T-helper 1 cell treated with Interleukin-12 subunit alpha and Interleukin-12 subunit beta and Interleukin-4 antibody, amounts not matched to agents 30 μg/mL and 1 μg/mL, for 36 hours (primary cell): ENCODE results near the gene FZD8.

Experiments
- H3K27ac Mint-ChIP-seq: one replicate; pipeline ENCODE4 v1.8.0; 2021; ENCODE audit warnings: mild to moderate bottlenecking, mixed read lengths
- H3K27me3 Mint-ChIP-seq: one replicate; pipeline ENCODE4 v1.8.0; 2021; ENCODE audit warnings: low read depth, mixed read lengths
- H3K36me3 Mint-ChIP-seq: one replicate; pipeline ENCODE4 v1.8.0; 2021; ENCODE audit warnings: low read depth, mixed read lengths
- H3K4me1 Mint-ChIP-seq: one replicate; pipeline ENCODE4 v1.8.0; 2021; ENCODE audit warnings: low read depth, mixed read lengths
- H3K4me3 Mint-ChIP-seq: one replicate; pipeline ENCODE4 v1.8.0; 2021; ENCODE audit warnings: mild to moderate bottlenecking, moderate library complexity, mixed read lengths
- H3K9me3 Mint-ChIP-seq: one replicate; pipeline ENCODE4 v1.8.0; 2021; ENCODE audit warnings: mixed read lengths

Gene FZD8

GRCh38 chr10:35600193-35600592 lies 41.9 kb downstream of the FZD8 start:
- peaks cover 24% of the 10 kb centered on the region for H3K27me3 Mint-ChIP-seq
- H3K4me1 Mint-ChIP-seq: no peaks in the 10 kb centered on the region
- H3K4me3 Mint-ChIP-seq: no peak overlapping the region
- no peak overlapping the region for H3K27ac Mint-ChIP-seq
- H3K36me3 Mint-ChIP-seq: no peaks in the 10 kb centered on the region
- peaks cover 3% of the 10 kb centered on the region for H3K9me3 Mint-ChIP-seq

GRCh38 chr10:35598379-35598778 lies 43.7 kb downstream of the FZD8 start:
- H3K4me3 Mint-ChIP-seq: no peak overlapping the region
- H3K4me1 Mint-ChIP-seq: no peaks in the 10 kb centered on the region
- no peak overlapping the region for H3K27ac Mint-ChIP-seq
- H3K9me3 Mint-ChIP-seq: peaks cover 3% of the 10 kb centered on the region
- H3K36me3 Mint-ChIP-seq: no peaks in the 10 kb centered on the region
- peaks cover 11% of the 10 kb centered on the region for H3K27me3 Mint-ChIP-seq

- Mint-ChIP-seq H3K27me3 (peaks cover 13% of the 10 kb centered on the region), H3K27ac (no peak overlapping the region), H3K9me3 (peaks cover 14% of the 10 kb centered on the region), H3K36me3 (no peaks in the 10 kb centered on the region), H3K4me3 (no peak overlapping the region), H3K4me1 (no peaks in the 10 kb centered on the region)
Measured at GRCh38 chr10:35595106-35595505, 47.0 kb downstream of the FZD8 start.

- H3K4me3 Mint-ChIP-seq: no peak overlapping the region
- H3K9me3 Mint-ChIP-seq: peaks cover 14% of the 10 kb centered on the region
- no peaks in the 10 kb centered on the region for H3K4me1 Mint-ChIP-seq
- no peak overlapping the region for H3K27ac Mint-ChIP-seq
- no peaks in the 10 kb centered on the region for H3K36me3 Mint-ChIP-seq
- H3K27me3 Mint-ChIP-seq: peaks cover 9% of the 10 kb centered on the region
Measured at GRCh38 chr10:35594115-35595079, 47.7 kb downstream of the FZD8 start.

GRCh38 chr10:35592441-35592840 lies 49.7 kb downstream of the FZD8 start:
- H3K27ac Mint-ChIP-seq: no peak overlapping the region
- no peaks in the 10 kb centered on the region for H3K36me3 Mint-ChIP-seq
- peaks cover 9% of the 10 kb centered on the region for H3K27me3 Mint-ChIP-seq
- H3K4me3 Mint-ChIP-seq: no peak overlapping the region
- H3K4me1 Mint-ChIP-seq: no peaks in the 10 kb centered on the region
- peaks cover 14% of the 10 kb centered on the region for H3K9me3 Mint-ChIP-seq

GRCh38 chr10:35588836-35589235 lies 53.3 kb downstream of the FZD8 start:
- no peak overlapping the region for H3K27ac Mint-ChIP-seq
- no peak overlapping the region for H3K4me3 Mint-ChIP-seq
- H3K4me1 Mint-ChIP-seq: no peaks in the 10 kb centered on the region
- H3K27me3 Mint-ChIP-seq: peaks cover 9% of the 10 kb centered on the region
- H3K36me3 Mint-ChIP-seq: no peaks in the 10 kb centered on the region
- H3K9me3 Mint-ChIP-seq: peaks cover 11% of the 10 kb centered on the region
